Measurements from ENCODE around the gene COL27A1.
"Not testable (repeated sequence)": the region's sequence is repeated elsewhere in the genome, so short reads cannot be mapped to it uniquely, and the experiment has no call there.

- not testable (repeated sequence) for TF ChIP-seq CTCF, POLR2AphosphoS5 (IDR thresholded peaks at IDR 0.05)
Measured at GRCh38 chr9:114329625-114330022, 174.3 kb downstream of the COL27A1 start, which contains the start of gene ORM2.

Measured in prostate gland (tissue), 2 donors.